Stimulated activated CD8-positive, alpha-beta memory T cell treated with anti-CD3 and anti-CD28 coated beads, Interleukin-4, amount 100 ng/mL, for 4 hours (primary cell): ENCODE results near the gene TCF12.
"Not testable (repeated sequence)": the region's sequence is repeated elsewhere in the genome, so short reads cannot be mapped to it uniquely, and the experiment has no call there.

Experiments used
- DNase-seq, 2 donors: peaks; one replicate each; pipeline ENCODE4 v3.0.0-alpha.2; 2020; ENCODE audit warnings: low read depth in 2 of 2, low spot score in 1 of 2

The TCF12 gene

GRCh38 chr15:56973463-56973862, 55.0 kb downstream of the TCF12 start:
- DNase-seq, result no peak

GRCh38 chr15:56977232-56977631, 58.8 kb downstream of the TCF12 start:
- no peak for DNase-seq

GRCh38 chr15:56978898-56979662, 60.6 kb downstream of the TCF12 start:
- no peak for DNase-seq

GRCh38 chr15:56980473-56980872, 62.0 kb downstream of the TCF12 start:
- DNase-seq, result no peak

GRCh38 chr15:56981160-56981559, 62.7 kb downstream of the TCF12 start:
- no peak for DNase-seq

GRCh38 chr15:56982987-56983386, 64.5 kb downstream of the TCF12 start:
- no peak for DNase-seq

GRCh38 chr15:56984681-56985481, 66.4 kb downstream of the TCF12 start:
- DNase-seq, result no peak

GRCh38 chr15:56985856-56986255, 67.4 kb downstream of the TCF12 start:
- no peak for DNase-seq

- no peak for DNase-seq
These were observed 68.8 kb downstream of the TCF12 start for GRCh38 chr15:56987286-56987685.

GRCh38 chr15:56988219-56988618, 69.8 kb downstream of the TCF12 start:
- DNase-seq, result no peak

- DNase-seq, result no peak
These were observed 71.0 kb downstream of the TCF12 start for GRCh38 chr15:56989411-56989924.

- DNase-seq, result no peak
These were observed 72.6 kb downstream of the TCF12 start for GRCh38 chr15:56991017-56991416.

GRCh38 chr15:56992725-56993124, 74.3 kb downstream of the TCF12 start:
- DNase-seq, result no peak

- no peak for DNase-seq
These were observed 75.8 kb downstream of the TCF12 start for GRCh38 chr15:56994280-56994679.

GRCh38 chr15:56996093-56996492, 77.6 kb downstream of the TCF12 start:
- no peak for DNase-seq

GRCh38 chr15:56996746-56997470, 78.5 kb downstream of the TCF12 start:
- DNase-seq, result no peak

GRCh38 chr15:57003418-57003817, 85.0 kb downstream of the TCF12 start:
- DNase-seq, result no peak

- no peak for DNase-seq
These were observed 86.8 kb downstream of the TCF12 start for GRCh38 chr15:57005244-57005643.

- not testable (repeated sequence) for DNase-seq
These were observed 89.4 kb downstream of the TCF12 start for GRCh38 chr15:57007797-57008196.

- no peak for DNase-seq
These were observed 92.3 kb downstream of the TCF12 start for GRCh38 chr15:57010724-57011123.

GRCh38 chr15:57012556-57012955, 94.1 kb downstream of the TCF12 start:
- no peak for DNase-seq

GRCh38 chr15:57014896-57015295, 96.5 kb downstream of the TCF12 start:
- not testable (repeated sequence) for DNase-seq
